HepG2 (cell line): Measurements from ENCODE around the gene AIP. TPM values are rescaled to one million over a fixed set of nuclear protein-coding genes. Genes with fewer than 3 reads are reported as not detected.

ENCODE experiments used
- ATAC-seq: fragments of 200-7000 bp; cut with Tn5 transposase; 3 replicates; pipeline ENCODE4 v1.9.1; 2020; ENCODE audit warnings: mild to moderate bottlenecking, moderate library complexity
- BruUV-seq: library from RNA; stranded (reverse); fragments of 400-500 nt; replicated peaks from 2 replicates; lab custom pipeline; 2021; lab: Mats Ljungman, UMichigan
- CTCF ChIA-PET: fragments of 300-600 bp; formaldehyde crosslinking; extraction: SDS; loops from one replicate; lab custom pipeline; 2021; ENCODE audit warnings: low total read pairs, inconsistent platforms, low intra/inter-chr PET ratio; lab: Yijun Ruan, JAX
- POLR2A ChIA-PET: fragments of 350-600 bp; sonication (Branson Sonifier 250); formaldehyde crosslinking; loops from one replicate; lab custom pipeline; 2020; ENCODE audit warnings: antibody characterized with exemption, inconsistent platforms; lab: Yijun Ruan, JAX
- DNase-seq: peaks from one replicate; pipeline ENCODE4 v3.0.0-alpha.2; 2015; ENCODE audit warnings: low spot score
- FAIRE-seq: peaks from 3 replicates; lab custom pipeline; 2011; peaks lifted over from hg19 to GRCh38; lab: Jason Lieb, UNC
- H2AFZ ChIP-seq: one replicate; pipeline ENCODE4 v1.6.1; 2011; ENCODE audit warnings: low read length, inconsistent platforms
- H3K27ac ChIP-seq: fragments of 300-600 bp; 3 replicates; pipeline ENCODE4 v1.8.0; 2011; ENCODE audit warnings: mixed run types, mild to moderate bottlenecking, mixed read lengths, low read length, inconsistent platforms; ENCODE audit not compliant: insufficient read depth; ENCODE audit errors: extremely low read length
- H3K27me3 ChIP-seq, 2 experiments: fragments of 200-600 bp in 1 of 2; 2 replicates in 1 of 2; 3 replicates in 1 of 2; pipeline versions ENCODE4 v1.6.0 to v1.8.0; 2011; ENCODE audit warnings: low read length in 2 of 2, mild to moderate bottlenecking in 2 of 2, moderate library complexity in 2 of 2, inconsistent platforms in 1 of 2; ENCODE audit not compliant: insufficient read depth in 2 of 2, control insufficient read depth in 1 of 2
- H3K36me3 ChIP-seq, 2 experiments: fragments of 200-600 bp in 1 of 2; replicated peaks in 1 of 2; 2 replicates in 1 of 2; 3 replicates in 1 of 2; pipeline versions ENCODE4 v1.5.1 to v1.8.0; 2011; ENCODE audit warnings: low read length in 2 of 2, inconsistent platforms in 1 of 2; ENCODE audit not compliant: insufficient read depth in 2 of 2, control insufficient read depth in 1 of 2
- H3K4me1 ChIP-seq: 2 replicates; pipeline ENCODE4 v1.5.1; 2012; ENCODE audit warnings: low read length, inconsistent platforms; ENCODE audit not compliant: insufficient read depth
- H3K4me2 ChIP-seq: 2 replicates; pipeline ENCODE4 v1.6.0; 2011; ENCODE audit warnings: low read depth, low read length, inconsistent platforms
- H3K4me3 ChIP-seq, 3 experiments: fragments of 200-600 bp in 1 of 3; sonication (generic), shearing (Covaris generic) in 1 of 3; replicated peaks in 1 of 3; 2 replicates each; pipeline ENCODE4 v1.5.1; 2011 to 2016; ENCODE audit warnings: low read length in 3 of 3, inconsistent platforms in 2 of 3, low read depth in 2 of 3, mild to moderate bottlenecking in 2 of 3, control low read depth in 1 of 3, mixed read lengths in 1 of 3; ENCODE audit not compliant: insufficient read depth in 1 of 3
- H3K79me2 ChIP-seq: one replicate; pipeline ENCODE4 v1.6.1; 2011; ENCODE audit warnings: low read length, inconsistent platforms; ENCODE audit not compliant: insufficient read depth
- H3K9ac ChIP-seq: 2 replicates; pipeline ENCODE4 v1.6.0; 2011; ENCODE audit warnings: mild to moderate bottlenecking, low read depth, low read length, inconsistent platforms; ENCODE audit not compliant: insufficient read depth
- H3K9me3 ChIP-seq: 2 replicates; pipeline ENCODE4 v1.5.1; 2012; ENCODE audit warnings: mild to moderate bottlenecking, low read length
- H4K20me1 ChIP-seq: 2 replicates; pipeline ENCODE4 v1.6.0; 2011; ENCODE audit warnings: inconsistent platforms, mild to moderate bottlenecking, low read length, moderate library complexity; ENCODE audit not compliant: insufficient read depth
- ATF4 ChIP-seq, 2 experiments: fragments of 450-650 bp in 1 of 2; sonication (generic) in 1 of 2; formaldehyde crosslinking; IDR thresholded peaks; 2 replicates each; pipeline versions ENCODE4 v1.5.0 to v1.8.0; 2020 to 2022; ENCODE audit warnings: mild to moderate bottlenecking in 1 of 2, missing genetic modification reagents in 1 of 2
- CENPBD1 ChIP-seq: sonication (generic); formaldehyde crosslinking; IDR thresholded peaks from 2 replicates; pipeline ENCODE4 v1.8.0; 2022; ENCODE audit warnings: missing genetic modification reagents, low read depth, mild to moderate bottlenecking, borderline replicate concordance
- GABPB1 ChIP-seq: IDR thresholded peaks from 2 replicates; pipeline ENCODE4 v1.6.1; 2016; ENCODE audit warnings: mild to moderate bottlenecking, missing genetic modification reagents, moderate library complexity, missing compliant biosample characterization
- KLF6 ChIP-seq: IDR thresholded peaks from 2 replicates; pipeline ENCODE4 v1.8.0; 2016; ENCODE audit warnings: missing biosample characterization, missing genetic modification reagents
- MEIS1 ChIP-seq: sonication (generic); formaldehyde crosslinking; IDR thresholded peaks from 2 replicates; pipeline ENCODE4 v1.9.0; 2021; ENCODE audit warnings: mild to moderate bottlenecking, missing genetic modification reagents, moderate library complexity, borderline replicate concordance
- NFAT5 ChIP-seq: sonication (generic); formaldehyde crosslinking; IDR thresholded peaks from 2 replicates; pipeline ENCODE4 v1.4.0; 2020; ENCODE audit warnings: missing genetic modification reagents
- THAP9 ChIP-seq: sonication (generic); formaldehyde crosslinking; IDR thresholded peaks from 2 replicates; pipeline ENCODE4; 2020; ENCODE audit warnings: missing genetic modification reagents, mild to moderate bottlenecking, borderline replicate concordance
- ZFP41 ChIP-seq: sonication (generic); formaldehyde crosslinking; IDR thresholded peaks from 2 replicates; pipeline ENCODE4 v1.4.0; 2020; ENCODE audit warnings: mild to moderate bottlenecking, missing genetic modification reagents, borderline replicate concordance
- ZNF605 ChIP-seq: sonication (generic); formaldehyde crosslinking; IDR thresholded peaks from 2 replicates; pipeline ENCODE4 v1.8.0; 2022; ENCODE audit warnings: mild to moderate bottlenecking, missing genetic modification reagents
- ZNF670 ChIP-seq: sonication (generic); formaldehyde crosslinking; IDR thresholded peaks from 2 replicates; pipeline ENCODE4 v1.8.0; 2022; ENCODE audit warnings: mild to moderate bottlenecking, missing genetic modification reagents, borderline replicate concordance
- ZNF724P ChIP-seq: sonication (generic); formaldehyde crosslinking; IDR thresholded peaks from 2 replicates; pipeline ENCODE4 v1.8.0; 2022; ENCODE audit warnings: missing genetic modification reagents, borderline replicate concordance
- WGBS: methylation state at CpG from one replicate; pipeline ENCODE4 v1.1.6; 2017; ENCODE audit warnings: low lambda C conversion rate; 5-methylcytosine and 5-hydroxymethylcytosine counted together
- in situ Hi-C: cut with HindIII; loops from 2 replicates; pipeline ENCODE4 v1.10.0; 2017; ENCODE audit warnings: low pct_unique_long_range_greater_than_20kb; ENCODE audit not compliant: extremely low pct_ligation_motif_present
- intact Hi-C: fragments of 100-400 bp; cut with micrococcal nuclease; formaldehyde crosslinking; loops from one replicate; pipeline ENCODE4 v1.10.0; 2022; ENCODE audit not compliant: unreplicated experiment
- polyA plus RNA-seq, 8 experiments: library from polyadenylated mRNA; depleted of rRNA in 3 of 8; stranded (reverse) in 7 of 8; unstranded in 1 of 8; fragments of >200 nt; fragmentation: Illumina TruSeq in 4 of 8; extraction: Trizol in 4 of 8; gene quantifications; 2 replicates each; pipeline versions ENCODE4 v1.2.1 to v1.2.3, GENCODE V29; 2011 to 2016; ENCODE audit warnings: low read depth in 4 of 8, missing spikeins in 1 of 8, mixed read lengths in 1 of 8; ENCODE audit not compliant: insufficient read depth in 1 of 8
- total RNA-seq, 5 experiments: library from RNA; depleted of rRNA; stranded (reverse); fragments of >200 nt; fragmentation: Illumina TruSeq; extraction: Trizol; gene quantifications; 2 replicates each; pipeline ENCODE4 v1.2.3, GENCODE V29; 2016; ENCODE audit warnings: low read depth in 1 of 5

Gene AIP
- total and polyA plus RNA-seq, 2 of the 13 experiments (the other 11 are each of a cell fraction or from before 2014, with no cell fraction given), result 51.8 to 110 TPM

- H2AFZ ChIP-seq, result no peak overlapping the region
- ATAC-seq (no peak), DNase-seq (no peak), FAIRE-seq (no peak)
- peak overlapping the region in 2 of 3 experiments; percentile 91 to 93; a peak in 4 of 6 replicates for H3K4me3 ChIP-seq
- no TSS peak for BruUV-seq
- ChIA-PET CTCF (interaction anchor here (2.1 to 2.2 kb wide), 2 partner anchors 105 to 117 kb away, joined by 6 to 18 read pairs; partner anchors contain the start of gene PPP1CA), POLR2A (no interaction called here)
- WGBS, result 96% methylated on average over 8 of the region's 16 CpGs
- peak overlapping the region; percentile 95 for H3K4me2 ChIP-seq
- peak overlapping the region; percentile 65 for H3K27ac ChIP-seq
- peaks cover 56% of the 10 kb centered on the region for H3K4me1 ChIP-seq
- in situ Hi-C loops (loop anchor here (5.0 kb wide), 1 partner anchor 104 kb away; the partner anchor contains the start of genes PPP1CA and TBC1D10C), intact Hi-C loops (no loop called here)
- H3K9me3 ChIP-seq, result no peaks in the 10 kb centered on the region
- no peaks in the 10 kb centered on the region for H4K20me1 ChIP-seq
- no peaks in the 10 kb centered on the region for H3K27me3 ChIP-seq
- no peaks in the 10 kb centered on the region for H3K36me3 ChIP-seq
- peaks cover 10% of the 10 kb centered on the region for H3K79me2 ChIP-seq
- H3K9ac ChIP-seq, result peak overlapping the region; percentile 27; the same call in 1 of the 2 replicates
- TF ChIP-seq ZNF724P (CRISPR knock-in tag) (no peak), KLF6 (no peak), GABPB1 (CRISPR knock-in tag) (no peak), ZNF670 (CRISPR knock-in tag) (0 out of 2 replicates have a peak, but pooled peaks have one; percentile 31), CENPBD1 (CRISPR knock-in tag) (no peak), MEIS1 (CRISPR knock-in tag) (no peak), ZFP41 (CRISPR knock-in tag) (no peak), NFAT5 (CRISPR knock-in tag) (no peak), THAP9 (CRISPR knock-in tag) (no peak), ATF4 (CRISPR knock-in tag; IDR thresholded peaks at IDR 0.05) (no peak), ZNF605 (0 out of 2 replicates have a peak, but pooled peaks have one; percentile 8)
Observed at GRCh38 chr11:67506426-67507051, 23.7 kb downstream of the AIP start.
